HG03520 (cell line): ENCODE data around the gene PIKFYVE.
"Not testable (repeated sequence)": the region's sequence is repeated elsewhere in the genome, so short reads cannot be mapped to it uniquely, and the experiment has no call there.

Experiments
- ATAC-seq: cut with Tn5 transposase; IDR thresholded peaks from one replicate; pipeline ENCODE4 v1.9.1; 2021; ENCODE audit warnings: mild to moderate bottlenecking, moderate library complexity; ENCODE audit not compliant: unreplicated experiment

PIKFYVE gene

GRCh38 chr2:208265801-208266552, at the start of gene PIKFYVE:
PIKFYVE (plus strand) TSS chr2:208266255; CDS start chr2:208271520, 5,265 bp downstream.
- peak; percentile 75 for ATAC-seq

- not testable (repeated sequence) for ATAC-seq
Observed at GRCh38 chr2:208221873-208222272, 44.2 kb upstream of the PIKFYVE start.

- ATAC-seq, result no peak
Observed at GRCh38 chr2:208222351-208222750, 43.7 kb upstream of the PIKFYVE start.

- ATAC-seq, result no peak
Observed at GRCh38 chr2:208224802-208225201, 41.3 kb upstream of the PIKFYVE start.

- ATAC-seq, result no peak
Observed at GRCh38 chr2:208227581-208228232, 38.3 kb upstream of the PIKFYVE start.

GRCh38 chr2:208228476-208228875, 37.6 kb upstream of the PIKFYVE start:
- no peak for ATAC-seq

- no peak for ATAC-seq
Observed at GRCh38 chr2:208234786-208235185, 31.3 kb upstream of the PIKFYVE start.

- no peak for ATAC-seq
Observed at GRCh38 chr2:208235860-208236259, 30.2 kb upstream of the PIKFYVE start.

GRCh38 chr2:208239770-208240493, 26.1 kb upstream of the PIKFYVE start:
- no peak for ATAC-seq

- no peak for ATAC-seq
Observed at GRCh38 chr2:208240619-208241209, 25.3 kb upstream of the PIKFYVE start.

GRCh38 chr2:208244422-208244821, 21.6 kb upstream of the PIKFYVE start:
- no peak for ATAC-seq

GRCh38 chr2:208245746-208246145, 20.3 kb upstream of the PIKFYVE start:
- no peak for ATAC-seq

GRCh38 chr2:208248601-208249000, 17.5 kb upstream of the PIKFYVE start:
- ATAC-seq, result no peak

- no peak for ATAC-seq
Observed at GRCh38 chr2:208249296-208249695, 16.8 kb upstream of the PIKFYVE start.

- no peak for ATAC-seq
Observed at GRCh38 chr2:208250388-208250787, 15.7 kb upstream of the PIKFYVE start.

- ATAC-seq, result no peak
Observed at GRCh38 chr2:208251098-208251497, 15.0 kb upstream of the PIKFYVE start.

GRCh38 chr2:208252716-208253492, 13.2 kb upstream of the PIKFYVE start:
- no peak for ATAC-seq

- no peak for ATAC-seq
Observed at GRCh38 chr2:208253600-208254117, 12.4 kb upstream of the PIKFYVE start.

- ATAC-seq, result peak; percentile 65
Observed at GRCh38 chr2:208254118-208254870, 11.8 kb upstream of the PIKFYVE start.
